ENCODE data around the gene UTY.

DNA sequence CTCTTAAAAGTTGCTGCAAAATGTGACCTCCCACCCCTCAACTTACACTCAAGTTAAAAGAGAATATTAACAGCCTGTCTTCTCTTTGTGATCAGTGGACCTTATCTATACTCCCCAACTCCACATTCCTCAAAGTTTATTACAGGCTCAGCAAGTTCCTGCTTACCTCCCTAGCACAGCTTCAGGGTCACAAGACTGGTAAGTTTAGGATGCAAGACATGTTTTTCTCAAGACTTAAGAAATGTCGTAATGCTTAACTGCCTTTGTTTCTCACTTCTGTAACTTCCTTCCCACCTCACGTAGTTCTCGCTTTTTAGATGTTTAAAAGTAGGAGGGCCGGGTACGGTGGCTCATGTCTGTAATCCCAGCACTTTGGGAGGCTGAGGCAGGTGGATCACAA is 132.7 kb downstream of the UTY start:
- TF ChIP-seq, protein P1, sequence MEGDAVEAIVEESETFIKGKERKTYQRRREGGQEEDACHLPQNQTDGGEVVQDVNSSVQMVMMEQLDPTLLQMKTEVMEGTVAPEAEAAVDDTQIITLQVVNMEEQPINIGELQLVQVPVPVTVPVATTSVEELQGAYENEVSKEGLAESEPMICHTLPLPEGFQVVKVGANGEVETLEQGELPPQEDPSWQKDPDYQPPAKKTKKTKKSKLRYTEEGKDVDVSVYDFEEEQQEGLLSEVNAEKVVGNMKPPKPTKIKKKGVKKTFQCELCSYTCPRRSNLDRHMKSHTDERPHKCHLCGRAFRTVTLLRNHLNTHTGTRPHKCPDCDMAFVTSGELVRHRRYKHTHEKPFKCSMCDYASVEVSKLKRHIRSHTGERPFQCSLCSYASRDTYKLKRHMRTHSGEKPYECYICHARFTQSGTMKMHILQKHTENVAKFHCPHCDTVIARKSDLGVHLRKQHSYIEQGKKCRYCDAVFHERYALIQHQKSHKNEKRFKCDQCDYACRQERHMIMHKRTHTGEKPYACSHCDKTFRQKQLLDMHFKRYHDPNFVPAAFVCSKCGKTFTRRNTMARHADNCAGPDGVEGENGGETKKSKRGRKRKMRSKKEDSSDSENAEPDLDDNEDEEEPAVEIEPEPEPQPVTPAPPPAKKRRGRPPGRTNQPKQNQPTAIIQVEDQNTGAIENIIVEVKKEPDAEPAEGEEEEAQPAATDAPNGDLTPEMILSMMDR (IDR thresholded peaks at IDR 0.05; ENCODE audit: control extremely low read depth in 1 of 3, insufficient read depth in 1 of 3, low read depth in 1 of 3, low read length in 3 of 3), result no peak
- TF ChIP-seq, protein P2, sequence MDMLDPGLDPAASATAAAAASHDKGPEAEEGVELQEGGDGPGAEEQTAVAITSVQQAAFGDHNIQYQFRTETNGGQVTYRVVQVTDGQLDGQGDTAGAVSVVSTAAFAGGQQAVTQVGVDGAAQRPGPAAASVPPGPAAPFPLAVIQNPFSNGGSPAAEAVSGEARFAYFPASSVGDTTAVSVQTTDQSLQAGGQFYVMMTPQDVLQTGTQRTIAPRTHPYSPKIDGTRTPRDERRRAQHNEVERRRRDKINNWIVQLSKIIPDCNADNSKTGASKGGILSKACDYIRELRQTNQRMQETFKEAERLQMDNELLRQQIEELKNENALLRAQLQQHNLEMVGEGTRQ (IDR thresholded peaks at IDR 0.05; ENCODE audit: low read length), result no peak
- TF ChIP-seq SRF (IDR thresholded peaks at IDR 0.05; ENCODE audit: low read depth, low read length) (no peak), POLR2AphosphoS5 (IDR thresholded peaks at IDR 0.05; ENCODE audit: low read depth, low read length) (no peak), NANOG (IDR thresholded peaks at IDR 0.05; ENCODE audit: insufficient read depth, low read depth, low read length, poor library complexity, severe bottlenecking) (no peak), POLR2A (IDR thresholded peaks at IDR 0.05; ENCODE audit: control extremely low read depth in 1 of 2, low read depth in 2 of 2, low read length in 2 of 2) (no peak), EZH2 (IDR thresholded peaks at IDR 0.05; ENCODE audit: low read depth, low read length, severe bottlenecking) (no peak), CREB1 (IDR thresholded peaks at IDR 0.05) (no peak)
- TF ChIP-seq, protein P3, sequence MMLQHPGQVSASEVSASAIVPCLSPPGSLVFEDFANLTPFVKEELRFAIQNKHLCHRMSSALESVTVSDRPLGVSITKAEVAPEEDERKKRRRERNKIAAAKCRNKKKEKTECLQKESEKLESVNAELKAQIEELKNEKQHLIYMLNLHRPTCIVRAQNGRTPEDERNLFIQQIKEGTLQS (IDR thresholded peaks at IDR 0.05; ENCODE audit: insufficient read depth, low read depth, low read length), result no peak

All from H1 (cell line).